K562 (cell line): ENCODE results near the gene TERT. TPM values are rescaled to one million over a fixed set of nuclear protein-coding genes. Genes with fewer than 3 reads are reported as not detected.

ENCODE experiments used
- ATAC-seq: fragments of 200-7000 bp; cut with Tn5 transposase; 3 replicates; pipeline ENCODE4 v1.9.1; 2020; ENCODE audit warnings: moderate library complexity
- BruUV-seq: library from RNA; stranded (reverse); fragments of 400-500 nt; replicated peaks from 2 replicates; lab custom pipeline; 2021; lab: Mats Ljungman, UMichigan
- CTCF ChIA-PET: fragments of 300-600 bp; formaldehyde crosslinking; extraction: SDS; loops from one replicate; lab custom pipeline; 2021; ENCODE audit warnings: low intra/inter-chr PET ratio; lab: Yijun Ruan, JAX
- POLR2A ChIA-PET: fragments of 300-600, 350-650 bp; sonication (Branson Sonifier 250); formaldehyde crosslinking; extraction: SDS; loops from one replicate; lab custom pipeline; 2021; ENCODE audit warnings: antibody characterized with exemption, inconsistent platforms; lab: Yijun Ruan, JAX
- DNase-seq, 4 experiments: peaks; one replicate each; pipeline versions ENCODE4 v3.0.0 to v3.0.0-alpha.2; 2011 to 2018; ENCODE audit warnings: low spot score in 3 of 4, mixed read lengths in 3 of 4; ENCODE audit errors: extremely low read depth in 1 of 4
- FAIRE-seq: peaks from 2 replicates; lab custom pipeline; 2011; peaks lifted over from hg19 to GRCh38; lab: Jason Lieb, UNC
- H2AFZ ChIP-seq: 2 replicates; pipeline ENCODE4 v1.6.0; 2011; ENCODE audit warnings: low read depth, low read length, control low read depth, inconsistent platforms
- H3K27ac ChIP-seq: fragments of 200-600 bp; 3 replicates; pipeline ENCODE4 v1.8.0; 2011; ENCODE audit warnings: low read depth, mild to moderate bottlenecking, control low read depth, inconsistent platforms, low read length, moderate library complexity, mixed read lengths; ENCODE audit errors: extremely low read depth
- H3K27me3 ChIP-seq, 2 experiments: fragments of 300-600 bp in 1 of 2; 2 replicates in 1 of 2; 3 replicates in 1 of 2; pipeline versions ENCODE4 v1.6.0 to v1.8.0; 2011; ENCODE audit warnings: inconsistent platforms in 2 of 2, low read length in 2 of 2, mild to moderate bottlenecking in 1 of 2, mixed read lengths in 1 of 2, moderate library complexity in 1 of 2; ENCODE audit not compliant: control insufficient read depth in 2 of 2, insufficient read depth in 2 of 2
- H3K36me3 ChIP-seq: fragments of 300-600 bp; 3 replicates; pipeline ENCODE4 v1.8.0; 2011; ENCODE audit warnings: mild to moderate bottlenecking, low read length, inconsistent platforms; ENCODE audit not compliant: control insufficient read depth, insufficient read depth
- H3K4me1 ChIP-seq, 2 experiments: fragments of 200-600 bp in 1 of 2; replicated peaks in 1 of 2; 2 replicates in 1 of 2; 3 replicates in 1 of 2; pipeline versions ENCODE4 v1.5.1 to v1.8.0; 2011; ENCODE audit warnings: inconsistent platforms in 2 of 2, low read length in 2 of 2, mild to moderate bottlenecking in 1 of 2, mixed read lengths in 1 of 2, moderate library complexity in 1 of 2; ENCODE audit not compliant: control insufficient read depth in 2 of 2, insufficient read depth in 2 of 2
- H3K4me2 ChIP-seq: 2 replicates; pipeline ENCODE4 v1.6.1; 2011; ENCODE audit warnings: low read length, control low read depth, inconsistent platforms, mixed read lengths; ENCODE audit not compliant: insufficient read depth
- H3K4me3 ChIP-seq: fragments of 200-600 bp; sonication (generic), shearing (Covaris generic); 2 replicates; pipeline ENCODE4 v1.5.1; 2016; ENCODE audit warnings: control low read depth, inconsistent platforms
- H3K79me2 ChIP-seq: fragments of 200-600 bp; 3 replicates; pipeline ENCODE4 v1.8.0; 2011; ENCODE audit warnings: low read length, inconsistent platforms; ENCODE audit not compliant: control insufficient read depth, insufficient read depth
- H3K9ac ChIP-seq, 2 experiments: 2 replicates each; pipeline versions ENCODE4 v1.6.0 to v1.6.1; 2011; ENCODE audit warnings: low read depth in 2 of 2, low read length in 2 of 2, control low read depth in 1 of 2, inconsistent platforms in 1 of 2, mild to moderate bottlenecking in 1 of 2, mixed read lengths in 1 of 2; ENCODE audit not compliant: insufficient read depth in 1 of 2
- H3K9me1 ChIP-seq: one replicate; pipeline ENCODE4 v1.6.0; 2011; ENCODE audit warnings: inconsistent platforms, mild to moderate bottlenecking, low read length, moderate library complexity; ENCODE audit not compliant: control insufficient read depth, insufficient read depth
- H3K9me3 ChIP-seq: replicated peaks from 2 replicates; pipeline ENCODE4 v1.5.1; 2011; ENCODE audit warnings: low read depth, low read length, inconsistent platforms; ENCODE audit not compliant: control insufficient read depth, insufficient read depth
- H4K20me1 ChIP-seq: replicated peaks from 2 replicates; pipeline ENCODE4 v1.6.1; 2011; ENCODE audit warnings: low read length, inconsistent platforms, mixed read lengths; ENCODE audit not compliant: control insufficient read depth, insufficient read depth
- ELF2 ChIP-seq: fragments of 250-450 bp; sonication (Bioruptor Pico); IDR thresholded peaks from 2 replicates; pipeline ENCODE4 v1.5.0; 2021; ENCODE audit warnings: mild to moderate bottlenecking
- FOXJ2 ChIP-seq: fragments of 200-800 bp; sonication (Bioruptor generic); IDR thresholded peaks from 2 replicates; pipeline ENCODE4 v1.6.1; 2016; ENCODE audit warnings: missing genetic modification characterization, missing compliant biosample characterization
- MEF2D ChIP-seq: conservative IDR thresholded peaks from 2 replicates; pipeline ENCODE4 v1.6.1; 2016; ENCODE audit warnings: low read depth, missing genetic modification characterization, missing compliant biosample characterization
- MTA3 ChIP-seq: fragments of 450-650 bp; formaldehyde crosslinking; IDR thresholded peaks from 2 replicates; pipeline ENCODE4 v1.6.1; 2017; ENCODE audit warnings: mild to moderate bottlenecking, borderline replicate concordance
- RCOR1 ChIP-seq, 2 experiments: IDR thresholded peaks; 2 replicates each; pipeline ENCODE4 v1.6.1; 2012; ENCODE audit warnings: low read depth in 2 of 2, low read length in 2 of 2, borderline replicate concordance in 1 of 2, improper control_type of control experiment in 1 of 2
- XRCC4 ChIP-seq: IDR thresholded peaks from one replicate; pipeline ENCODE4 v1.6.1; 2011; ENCODE audit not compliant: insufficient read depth, insufficient read length; ENCODE audit errors: extremely low read depth
- XRCC5 ChIP-seq: fragments of 200-400 bp; formaldehyde crosslinking; IDR thresholded peaks from 2 replicates; pipeline ENCODE4 v1.6.1; 2017; ENCODE audit warnings: low read depth, mild to moderate bottlenecking, low read length
- WGBS: fragments of 100-300 bp; shearing (Covaris generic); methylation state at CpG from one replicate; pipeline ENCODE4 v1.1.6; 2016; ENCODE audit warnings: low coverage, mixed read lengths; ENCODE audit not compliant: insufficient coverage; ENCODE audit errors: missing lambda C conversion rate; 5-methylcytosine and 5-hydroxymethylcytosine counted together
- in situ Hi-C: fragments of 300-500 bp; cut with MboI; formaldehyde crosslinking; loops from 4 replicates; pipeline ENCODE4 v1.15.0; 2018; ENCODE audit warnings: inconsistent platforms, mixed read lengths
- intact Hi-C: fragments of 100-400 bp; cut with micrococcal nuclease; formaldehyde crosslinking; loops from 2 replicates; pipeline ENCODE4 v1.14.2; 2022
- polyA plus RNA-seq, 8 experiments: library from polyadenylated mRNA; depleted of rRNA in 4 of 8; stranded (reverse) in 5 of 8; unstranded in 3 of 8; fragments of >200 nt; fragmentation: Nextera tagmentation in 2 of 8; fragmentation: Illumina TruSeq in 1 of 8; extraction: Ambion mirVana in 2 of 8; extraction: Trizol in 1 of 8; gene quantifications; 2 replicates each; pipeline versions ENCODE4 v1.2.1 to v1.2.3, GENCODE V29; 2011 to 2014; ENCODE audit warnings: inconsistent platforms in 1 of 8, missing spikeins in 1 of 8
- total RNA-seq, 7 experiments: library from RNA; depleted of rRNA in 6 of 7; stranded (reverse); fragments of >200 nt in 6 of 7; fragmentation: Illumina TruSeq in 2 of 7; extraction: Trizol in 2 of 7; gene quantifications; 2 replicates each; pipeline versions ENCODE4 v1.2.1 to v1.2.3, GENCODE V29; 2011 to 2021; ENCODE audit warnings: low replicate concordance in 1 of 7
- TF ChIP-seq, protein P1 (sequence below): fragments of 250-450 bp; sonication (Bioruptor Pico); IDR thresholded peaks from 2 replicates; pipeline ENCODE4 v1.4.0; 2020; ENCODE audit warnings: mild to moderate bottlenecking, moderate library complexity, borderline replicate concordance
- TF ChIP-seq, protein P2 (sequence below): fragments of 450-650 bp; IDR thresholded peaks from 2 replicates; pipeline ENCODE4 v1.6.1; 2017; ENCODE audit warnings: antibody characterized with exemption, mild to moderate bottlenecking
- TF ChIP-seq, protein P3 (sequence below): fragments of 450-650 bp; IDR thresholded peaks from one replicate; pipeline ENCODE4 v1.6.1; 2018; ENCODE audit warnings: mild to moderate bottlenecking, moderate library complexity; ENCODE audit not compliant: partially characterized antibody

The TERT gene
- total and polyA plus RNA-seq, 9 of the 15 experiments (the other 6 are each of a cell fraction or from before 2014, with no cell fraction given) = 0.08 to 4.5 (median 0.98) TPM; not detected in 1

DNA sequence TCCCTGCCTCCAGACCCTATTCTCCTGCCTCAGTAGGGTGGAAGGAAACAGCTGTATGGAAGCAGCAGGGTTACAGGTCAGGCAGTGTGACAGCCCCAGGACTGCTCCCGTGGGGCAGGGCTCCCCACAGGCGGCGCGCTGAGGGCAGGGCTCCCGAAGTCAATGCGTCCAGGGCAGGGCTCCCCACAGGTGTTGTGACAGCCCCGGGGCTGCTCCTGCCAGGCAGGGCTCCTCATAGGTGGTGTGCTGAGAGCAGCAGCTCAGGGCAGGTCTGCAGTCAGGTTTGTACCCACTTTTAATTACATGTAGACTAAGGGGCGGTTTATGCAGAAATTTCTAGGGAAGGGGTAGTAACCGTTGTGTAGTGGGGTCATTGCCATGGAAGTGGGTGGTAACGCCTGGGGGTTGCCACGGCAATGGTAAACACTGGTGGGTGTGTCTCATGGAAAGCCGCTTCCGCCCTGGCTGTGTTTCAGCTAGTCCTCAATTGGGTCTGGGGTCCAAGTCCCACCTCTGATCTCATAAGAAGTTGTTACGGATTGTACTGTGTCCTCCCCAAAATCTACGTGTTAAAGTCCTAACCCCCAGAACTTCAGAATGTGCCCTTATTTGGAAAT, 16.7 kb upstream of the TERT start:
- WGBS = 5% methylated on average over 15 of the region's 15 CpGs
- intact Hi-C loops = no loop called here
- H3K79me2 ChIP-seq = no peaks in the 10 kb centered on the region
- no peak overlapping the region for H2AFZ ChIP-seq
- ChIA-PET CTCF (no interaction called here), POLR2A (interaction anchor here (0.6 to 2.0 kb wide), 3 partner anchors 9 to 129 kb away, joined by 3 to 6 read pairs (median 4); no protein-coding TSS in a partner anchor)
- in situ Hi-C loops = no loop called here
- no peaks in the 10 kb centered on the region for H3K9me3 ChIP-seq
- no peak overlapping the region for H3K9ac ChIP-seq
- H3K4me1 ChIP-seq = peaks cover 10 to 23% of the 10 kb centered on the region in 2 experiments; a peak in 4 of 5 replicates
- peaks cover 6% of the 10 kb centered on the region for H4K20me1 ChIP-seq
- ATAC-seq (no peak), DNase-seq (no peak), FAIRE-seq (no peak)
- H3K27ac ChIP-seq = no peak overlapping the region
- H3K4me3 ChIP-seq = no peak overlapping the region
- no peaks in the 10 kb centered on the region for H3K36me3 ChIP-seq
- no TSS peak for BruUV-seq
- H3K27me3 ChIP-seq = peaks cover 29 to 49% of the 10 kb centered on the region in 2 experiments
- TF ChIP-seq FOXJ2 (no peak), XRCC4 (no peak), ELF2 (CRISPR knock-in tag) (no peak), RCOR1 (IDR thresholded peaks at IDR 0.05; ENCODE audit: borderline replicate concordance in 1 of 2, low read depth in 2 of 2, low read length in 2 of 2) (no peak), MEF2D (tag) (no peak), XRCC5 (no peak), MTA3 (no peak)
- TF ChIP-seq, protein P1, sequence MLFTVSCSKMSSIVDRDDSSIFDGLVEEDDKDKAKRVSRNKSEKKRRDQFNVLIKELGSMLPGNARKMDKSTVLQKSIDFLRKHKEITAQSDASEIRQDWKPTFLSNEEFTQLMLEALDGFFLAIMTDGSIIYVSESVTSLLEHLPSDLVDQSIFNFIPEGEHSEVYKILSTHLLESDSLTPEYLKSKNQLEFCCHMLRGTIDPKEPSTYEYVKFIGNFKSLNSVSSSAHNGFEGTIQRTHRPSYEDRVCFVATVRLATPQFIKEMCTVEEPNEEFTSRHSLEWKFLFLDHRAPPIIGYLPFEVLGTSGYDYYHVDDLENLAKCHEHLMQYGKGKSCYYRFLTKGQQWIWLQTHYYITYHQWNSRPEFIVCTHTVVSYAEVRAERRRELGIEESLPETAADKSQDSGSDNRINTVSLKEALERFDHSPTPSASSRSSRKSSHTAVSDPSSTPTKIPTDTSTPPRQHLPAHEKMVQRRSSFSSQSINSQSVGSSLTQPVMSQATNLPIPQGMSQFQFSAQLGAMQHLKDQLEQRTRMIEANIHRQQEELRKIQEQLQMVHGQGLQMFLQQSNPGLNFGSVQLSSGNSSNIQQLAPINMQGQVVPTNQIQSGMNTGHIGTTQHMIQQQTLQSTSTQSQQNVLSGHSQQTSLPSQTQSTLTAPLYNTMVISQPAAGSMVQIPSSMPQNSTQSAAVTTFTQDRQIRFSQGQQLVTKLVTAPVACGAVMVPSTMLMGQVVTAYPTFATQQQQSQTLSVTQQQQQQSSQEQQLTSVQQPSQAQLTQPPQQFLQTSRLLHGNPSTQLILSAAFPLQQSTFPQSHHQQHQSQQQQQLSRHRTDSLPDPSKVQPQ (CRISPR knock-in tag) = no peak
- TF ChIP-seq, protein P2, sequence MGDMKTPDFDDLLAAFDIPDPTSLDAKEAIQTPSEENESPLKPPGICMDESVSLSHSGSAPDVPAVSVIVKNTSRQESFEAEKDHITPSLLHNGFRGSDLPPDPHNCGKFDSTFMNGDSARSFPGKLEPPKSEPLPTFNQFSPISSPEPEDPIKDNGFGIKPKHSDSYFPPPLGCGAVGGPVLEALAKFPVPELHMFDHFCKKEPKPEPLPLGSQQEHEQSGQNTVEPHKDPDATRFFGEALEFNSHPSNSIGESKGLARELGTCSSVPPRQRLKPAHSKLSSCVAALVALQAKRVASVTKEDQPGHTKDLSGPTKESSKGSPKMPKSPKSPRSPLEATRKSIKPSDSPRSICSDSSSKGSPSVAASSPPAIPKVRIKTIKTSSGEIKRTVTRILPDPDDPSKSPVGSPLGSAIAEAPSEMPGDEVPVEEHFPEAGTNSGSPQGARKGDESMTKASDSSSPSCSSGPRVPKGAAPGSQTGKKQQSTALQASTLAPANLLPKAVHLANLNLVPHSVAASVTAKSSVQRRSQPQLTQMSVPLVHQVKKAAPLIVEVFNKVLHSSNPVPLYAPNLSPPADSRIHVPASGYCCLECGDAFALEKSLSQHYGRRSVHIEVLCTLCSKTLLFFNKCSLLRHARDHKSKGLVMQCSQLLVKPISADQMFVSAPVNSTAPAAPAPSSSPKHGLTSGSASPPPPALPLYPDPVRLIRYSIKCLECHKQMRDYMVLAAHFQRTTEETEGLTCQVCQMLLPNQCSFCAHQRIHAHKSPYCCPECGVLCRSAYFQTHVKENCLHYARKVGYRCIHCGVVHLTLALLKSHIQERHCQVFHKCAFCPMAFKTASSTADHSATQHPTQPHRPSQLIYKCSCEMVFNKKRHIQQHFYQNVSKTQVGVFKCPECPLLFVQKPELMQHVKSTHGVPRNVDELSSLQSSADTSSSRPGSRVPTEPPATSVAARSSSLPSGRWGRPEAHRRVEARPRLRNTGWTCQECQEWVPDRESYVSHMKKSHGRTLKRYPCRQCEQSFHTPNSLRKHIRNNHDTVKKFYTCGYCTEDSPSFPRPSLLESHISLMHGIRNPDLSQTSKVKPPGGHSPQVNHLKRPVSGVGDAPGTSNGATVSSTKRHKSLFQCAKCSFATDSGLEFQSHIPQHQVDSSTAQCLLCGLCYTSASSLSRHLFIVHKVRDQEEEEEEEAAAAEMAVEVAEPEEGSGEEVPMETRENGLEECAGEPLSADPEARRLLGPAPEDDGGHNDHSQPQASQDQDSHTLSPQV = no peak
- TF ChIP-seq, protein P3, sequence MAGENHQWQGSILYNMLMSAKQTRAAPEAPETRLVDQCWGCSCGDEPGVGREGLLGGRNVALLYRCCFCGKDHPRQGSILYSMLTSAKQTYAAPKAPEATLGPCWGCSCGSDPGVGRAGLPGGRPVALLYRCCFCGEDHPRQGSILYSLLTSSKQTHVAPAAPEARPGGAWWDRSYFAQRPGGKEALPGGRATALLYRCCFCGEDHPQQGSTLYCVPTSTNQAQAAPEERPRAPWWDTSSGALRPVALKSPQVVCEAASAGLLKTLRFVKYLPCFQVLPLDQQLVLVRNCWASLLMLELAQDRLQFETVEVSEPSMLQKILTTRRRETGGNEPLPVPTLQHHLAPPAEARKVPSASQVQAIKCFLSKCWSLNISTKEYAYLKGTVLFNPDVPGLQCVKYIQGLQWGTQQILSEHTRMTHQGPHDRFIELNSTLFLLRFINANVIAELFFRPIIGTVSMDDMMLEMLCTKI = no peak
- no peaks in the 10 kb centered on the region for H3K9me1 ChIP-seq
- no peak overlapping the region for H3K4me2 ChIP-seq
